Measurements from ENCODE around the gene TTC23.

Gene TTC23

GRCh38 chr15:99135194-99135593 lies 114.2 kb downstream of the TTC23 start:
- no peak for TF ChIP-seq GATA2 (IDR thresholded peaks at IDR 0.05; ENCODE audit: low read depth, low read length)

GRCh38 chr15:99134317-99134821 lies 115.0 kb downstream of the TTC23 start:
- TF ChIP-seq GATA3 (IDR thresholded peaks at IDR 0.05; ENCODE audit: low read depth, low read length), result no peak
- TF ChIP-seq GATA2 (IDR thresholded peaks at IDR 0.05; ENCODE audit: low read depth, low read length), result no peak

- TF ChIP-seq GATA2 (IDR thresholded peaks at IDR 0.05; ENCODE audit: low read depth, low read length) (no peak), GATA3 (IDR thresholded peaks at IDR 0.05; ENCODE audit: low read depth, low read length) (no peak)
Measured at GRCh38 chr15:99132634-99133287, 116.6 kb downstream of the TTC23 start.

GRCh38 chr15:99132122-99132521 lies 117.3 kb downstream of the TTC23 start:
- TF ChIP-seq GATA3 (IDR thresholded peaks at IDR 0.05; ENCODE audit: low read depth, low read length) (no peak), GATA2 (IDR thresholded peaks at IDR 0.05; ENCODE audit: low read depth, low read length) (no peak)

GRCh38 chr15:99131441-99132023 lies 117.8 kb downstream of the TTC23 start:
- no peak for TF ChIP-seq GATA3 (IDR thresholded peaks at IDR 0.05; ENCODE audit: low read depth, low read length)
- no peak for TF ChIP-seq GATA2 (IDR thresholded peaks at IDR 0.05; ENCODE audit: low read depth, low read length)

GRCh38 chr15:99130765-99131440 lies 118.5 kb downstream of the TTC23 start:
- TF ChIP-seq GATA2 (IDR thresholded peaks at IDR 0.05; ENCODE audit: low read depth, low read length) (no peak), GATA3 (IDR thresholded peaks at IDR 0.05; ENCODE audit: low read depth, low read length) (no peak)

- TF ChIP-seq GATA3 (IDR thresholded peaks at IDR 0.05; ENCODE audit: low read depth, low read length), result no peak
- no peak for TF ChIP-seq GATA2 (IDR thresholded peaks at IDR 0.05; ENCODE audit: low read depth, low read length)
Measured at GRCh38 chr15:99130314-99130713, 119.1 kb downstream of the TTC23 start.

GRCh38 chr15:99129644-99130043 lies 119.7 kb downstream of the TTC23 start:
- TF ChIP-seq GATA2 (IDR thresholded peaks at IDR 0.05; ENCODE audit: low read depth, low read length) (no peak), GATA3 (IDR thresholded peaks at IDR 0.05; ENCODE audit: low read depth, low read length) (no peak)

GRCh38 chr15:99128411-99128810 lies 121.0 kb downstream of the TTC23 start:
- TF ChIP-seq GATA2 (IDR thresholded peaks at IDR 0.05; ENCODE audit: low read depth, low read length) (no peak), GATA3 (IDR thresholded peaks at IDR 0.05; ENCODE audit: low read depth, low read length) (no peak)

GRCh38 chr15:99127773-99128172 lies 121.6 kb downstream of the TTC23 start:
- TF ChIP-seq GATA2 (IDR thresholded peaks at IDR 0.05; ENCODE audit: low read depth, low read length) (no peak), GATA3 (IDR thresholded peaks at IDR 0.05; ENCODE audit: low read depth, low read length) (no peak)

- no peak for TF ChIP-seq GATA3 (IDR thresholded peaks at IDR 0.05; ENCODE audit: low read depth, low read length)
Measured at GRCh38 chr15:99126930-99127329, 122.5 kb downstream of the TTC23 start.

- TF ChIP-seq GATA3 (IDR thresholded peaks at IDR 0.05; ENCODE audit: low read depth, low read length) (no peak), GATA2 (IDR thresholded peaks at IDR 0.05; ENCODE audit: low read depth, low read length) (no peak)
Measured at GRCh38 chr15:99126131-99126588, 123.2 kb downstream of the TTC23 start.

GRCh38 chr15:99125061-99125891 lies 124.1 kb downstream of the TTC23 start:
- TF ChIP-seq GATA2 (IDR thresholded peaks at IDR 0.05; ENCODE audit: low read depth, low read length) (no peak), GATA3 (IDR thresholded peaks at IDR 0.05; ENCODE audit: low read depth, low read length) (no peak)

GRCh38 chr15:99124641-99125040 lies 124.7 kb downstream of the TTC23 start:
- TF ChIP-seq GATA3 (IDR thresholded peaks at IDR 0.05; ENCODE audit: low read depth, low read length) (no peak), GATA2 (IDR thresholded peaks at IDR 0.05; ENCODE audit: low read depth, low read length) (no peak)

Data from SH-SY5Y (cell line).